ENCODE data around the gene MED10. TPM values are rescaled to one million over a fixed set of nuclear protein-coding genes. Genes with fewer than 3 reads are reported as not detected.
"Not testable (repeated sequence)": the region's sequence is repeated elsewhere in the genome, so short reads cannot be mapped to it uniquely, and the experiment has no call there.

MED10 gene
- polyA plus RNA-seq, 3 donors from 2014 or later = 115 to 161 (median 116) TPM

DNA sequence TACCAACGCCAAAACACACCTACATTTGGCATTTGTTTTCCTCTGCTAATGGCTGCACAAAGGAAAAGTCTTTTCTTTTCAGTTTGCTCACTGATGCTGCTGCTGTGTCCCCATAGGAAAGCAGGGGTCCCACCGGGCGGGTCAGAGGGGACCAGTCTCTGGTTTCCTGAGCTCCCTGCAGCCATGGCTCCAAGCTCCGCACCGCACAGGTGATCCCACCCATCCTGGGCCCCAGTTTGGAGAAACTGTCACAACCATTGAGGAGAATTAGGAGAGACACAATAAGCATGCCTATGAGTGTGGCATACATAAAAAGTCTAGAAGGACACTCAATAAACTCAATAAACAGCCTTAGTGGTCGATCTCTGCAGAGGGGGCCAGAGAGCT, 19.9 kb downstream of the MED10 start:
- peaks cover 0 to 2% (median 0%) of the 10 kb centered on the region in 6 donors for H3K9me3 Mint-ChIP-seq
- DNase-seq = no peak
- H3K27me3 Mint-ChIP-seq (ENCODE audit: low read depth in 3 of 3) = peaks cover 0 to 2% (median 0%) of the 10 kb centered on the region in 3 donors
- H3K27ac Mint-ChIP-seq = no peak overlapping the region
- H3K4me1 Mint-ChIP-seq = peaks cover 9 to 13% of the 10 kb centered on the region in 2 donors
- peaks cover 10 to 38% (median 33%) of the 10 kb centered on the region in 3 donors for H3K36me3 Mint-ChIP-seq
- no peak overlapping the region for H3K4me3 Mint-ChIP-seq

GRCh38 chr5:6357817-6358433, 20.4 kb downstream of the MED10 start:
- not testable (repeated sequence) for DNase-seq; H3K9me3 Mint-ChIP-seq; H3K27ac Mint-ChIP-seq; H3K4me3 Mint-ChIP-seq; H3K27me3 Mint-ChIP-seq (ENCODE audit: low read depth in 3 of 3)
- peaks cover 10 to 38% (median 32%) of the 10 kb centered on the region in 3 donors for H3K36me3 Mint-ChIP-seq
- peaks cover 9 to 13% of the 10 kb centered on the region in 2 donors for H3K4me1 Mint-ChIP-seq

GRCh38 chr5:6356578-6357164, 21.7 kb downstream of the MED10 start:
- H3K27me3 Mint-ChIP-seq (ENCODE audit: low read depth in 3 of 3) = peaks cover 0 to 2% (median 0%) of the 10 kb centered on the region in 3 donors
- no peak overlapping the region for H3K27ac Mint-ChIP-seq
- H3K36me3 Mint-ChIP-seq = peaks cover 6 to 35% (median 24%) of the 10 kb centered on the region in 3 donors
- peaks cover 0 to 2% (median 0%) of the 10 kb centered on the region in 6 donors for H3K9me3 Mint-ChIP-seq
- DNase-seq = no peak
- no peak overlapping the region for H3K4me3 Mint-ChIP-seq
- peaks cover 9 to 13% of the 10 kb centered on the region in 2 donors for H3K4me1 Mint-ChIP-seq

- Mint-ChIP-seq H3K9me3 (peaks cover 0 to 2% (median 0%) of the 10 kb centered on the region in 6 donors), H3K27me3 (ENCODE audit: low read depth in 3 of 3) (peaks cover 0 to 2% (median 0%) of the 10 kb centered on the region in 3 donors), H3K4me1 (peaks cover 7 to 12% of the 10 kb centered on the region in 2 donors), H3K27ac (no peak overlapping the region), H3K4me3 (no peak overlapping the region), H3K36me3 (peaks cover 6 to 28% (median 18%) of the 10 kb centered on the region in 3 donors)
- DNase-seq = no peak
Observed at GRCh38 chr5:6355294-6355693, 23.1 kb downstream of the MED10 start.

GRCh38 chr5:6354848-6355247, 23.5 kb downstream of the MED10 start:
- H3K4me1 Mint-ChIP-seq = peaks cover 3 to 7% of the 10 kb centered on the region in 2 donors
- H3K9me3 Mint-ChIP-seq = peaks cover 0 to 2% (median 0%) of the 10 kb centered on the region in 6 donors
- H3K27ac Mint-ChIP-seq = no peak overlapping the region
- H3K4me3 Mint-ChIP-seq = no peak overlapping the region
- DNase-seq = no peak
- peaks cover 0 to 2% (median 0%) of the 10 kb centered on the region in 3 donors for H3K27me3 Mint-ChIP-seq (ENCODE audit: low read depth in 3 of 3)
- peaks cover 6 to 27% (median 18%) of the 10 kb centered on the region in 3 donors for H3K36me3 Mint-ChIP-seq

DNA sequence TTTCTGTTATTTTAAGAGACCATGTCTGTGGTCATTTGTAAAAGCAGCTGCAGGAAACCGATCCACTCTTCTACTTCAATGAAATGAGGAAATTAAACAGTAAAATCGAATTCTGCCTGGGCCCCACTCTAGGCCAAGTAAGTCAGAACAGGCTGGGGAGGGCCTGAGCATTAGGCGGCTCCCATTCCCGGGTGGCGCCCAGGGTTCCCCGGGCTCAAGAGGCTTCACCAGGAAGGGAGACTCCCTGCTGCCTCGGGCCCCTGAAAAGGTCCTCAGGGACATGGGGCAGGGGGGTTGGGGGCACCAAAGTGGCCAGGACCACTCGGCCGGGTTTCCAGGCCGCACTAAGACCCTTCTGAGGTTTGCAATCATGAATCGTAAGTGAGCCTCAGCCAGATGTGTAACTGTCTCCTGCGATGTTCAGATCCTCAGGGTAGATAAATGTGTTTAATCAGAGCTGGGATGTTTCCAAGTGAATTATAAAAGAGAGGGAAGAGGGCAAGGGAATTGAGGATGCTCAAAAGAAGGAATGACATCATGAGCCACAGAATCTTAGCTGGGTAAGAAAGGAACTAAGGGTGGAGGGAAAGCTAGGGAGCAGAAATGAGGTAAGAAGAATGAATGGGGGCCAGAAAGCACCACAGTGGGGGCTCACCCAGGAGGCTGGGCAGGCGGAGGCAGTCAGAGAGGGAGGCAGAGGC, 24.6 kb downstream of the MED10 start:
- Mint-ChIP-seq H3K4me1 (no peaks in the 10 kb centered on the region), H3K4me3 (no peak overlapping the region), H3K36me3 (peaks cover 5 to 22% (median 17%) of the 10 kb centered on the region in 3 donors), H3K27ac (peak overlapping the region in 1 of 6 donors; percentile 44), H3K9me3 (peaks cover 0 to 2% (median 0%) of the 10 kb centered on the region in 6 donors), H3K27me3 (ENCODE audit: low read depth in 3 of 3) (peaks cover 0 to 2% (median 0%) of the 10 kb centered on the region in 3 donors)
- no peak for DNase-seq

DNA sequence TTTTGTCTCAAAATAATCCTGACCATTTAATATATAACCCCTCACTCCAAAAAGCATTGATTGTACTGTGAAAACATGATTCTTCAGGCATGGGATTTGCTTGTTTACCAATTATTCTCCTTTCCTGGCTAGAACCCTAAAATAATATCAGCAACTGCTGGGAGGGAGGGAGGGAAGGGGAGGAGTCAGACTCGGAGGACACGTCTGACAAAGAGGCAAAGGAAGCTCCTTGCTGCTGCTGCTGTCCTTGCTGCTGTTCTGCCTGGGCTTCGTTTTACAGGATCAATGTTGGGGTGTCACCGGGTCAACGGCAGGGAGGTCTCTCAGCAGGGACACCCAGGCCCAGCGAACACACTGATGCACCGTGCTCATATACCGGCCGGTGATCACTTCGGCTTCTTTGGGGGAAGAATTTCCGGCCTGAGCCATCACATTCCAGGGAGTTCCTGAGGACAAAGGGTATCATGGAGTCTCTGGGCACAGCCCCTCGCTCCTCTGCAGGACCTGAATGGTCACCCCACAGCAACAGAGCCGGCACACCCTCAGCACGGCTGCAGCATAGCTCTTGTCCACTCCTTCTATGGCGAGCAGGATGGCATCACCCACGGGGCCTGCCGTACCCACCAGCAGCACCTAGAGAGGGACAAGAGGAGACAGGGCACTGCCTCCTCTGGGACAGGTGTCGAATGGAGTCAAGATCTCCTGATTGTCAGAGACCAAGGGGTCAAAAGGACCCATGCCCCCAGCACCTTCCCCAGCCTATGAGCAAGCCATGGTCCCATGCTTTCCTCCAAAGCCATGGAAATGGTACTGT, 27.9 kb downstream of the MED10 start:
- H3K27ac Mint-ChIP-seq = no peak overlapping the region
- DNase-seq = no peak
- peaks cover 0 to 6% (median 4%) of the 10 kb centered on the region in 3 donors for H3K36me3 Mint-ChIP-seq
- peaks cover 0 to 2% (median 0%) of the 10 kb centered on the region in 6 donors for H3K9me3 Mint-ChIP-seq
- peaks cover 1 to 4% (median 2%) of the 10 kb centered on the region in 3 donors for H3K27me3 Mint-ChIP-seq (ENCODE audit: low read depth in 3 of 3)
- no peak overlapping the region for H3K4me3 Mint-ChIP-seq
- no peaks in the 10 kb centered on the region for H3K4me1 Mint-ChIP-seq

- Mint-ChIP-seq H3K36me3 (peaks cover 0 to 6% (median 4%) of the 10 kb centered on the region in 3 donors), H3K9me3 (peaks cover 0 to 2% (median 0%) of the 10 kb centered on the region in 6 donors), H3K4me3 (no peak overlapping the region), H3K27me3 (ENCODE audit: low read depth in 3 of 3) (peaks cover 1 to 2% (median 2%) of the 10 kb centered on the region in 3 donors), H3K4me1 (no peaks in the 10 kb centered on the region), H3K27ac (no peak overlapping the region)
- DNase-seq = no peak
Observed at GRCh38 chr5:6349387-6349786, 29.0 kb downstream of the MED10 start.

- no peaks in the 10 kb centered on the region for H3K9me3 Mint-ChIP-seq
- H3K27ac Mint-ChIP-seq = no peak overlapping the region
- no peak for DNase-seq
- H3K27me3 Mint-ChIP-seq (ENCODE audit: low read depth in 3 of 3) = peaks cover 1 to 2% (median 2%) of the 10 kb centered on the region in 3 donors
- H3K36me3 Mint-ChIP-seq = peaks cover 0 to 6% (median 4%) of the 10 kb centered on the region in 3 donors
- no peak overlapping the region for H3K4me3 Mint-ChIP-seq
- H3K4me1 Mint-ChIP-seq = no peaks in the 10 kb centered on the region
Observed at GRCh38 chr5:6348476-6349000, 29.8 kb downstream of the MED10 start.

GRCh38 chr5:6347673-6348072, 30.7 kb downstream of the MED10 start:
- no peaks in the 10 kb centered on the region for H3K9me3 Mint-ChIP-seq
- no peak overlapping the region for H3K27ac Mint-ChIP-seq
- no peak for DNase-seq
- no peak overlapping the region for H3K4me3 Mint-ChIP-seq
- H3K4me1 Mint-ChIP-seq = no peaks in the 10 kb centered on the region
- H3K36me3 Mint-ChIP-seq = peaks cover 0 to 6% (median 0%) of the 10 kb centered on the region in 3 donors
- H3K27me3 Mint-ChIP-seq (ENCODE audit: low read depth in 3 of 3) = peaks cover 1 to 2% (median 2%) of the 10 kb centered on the region in 3 donors

DNA sequence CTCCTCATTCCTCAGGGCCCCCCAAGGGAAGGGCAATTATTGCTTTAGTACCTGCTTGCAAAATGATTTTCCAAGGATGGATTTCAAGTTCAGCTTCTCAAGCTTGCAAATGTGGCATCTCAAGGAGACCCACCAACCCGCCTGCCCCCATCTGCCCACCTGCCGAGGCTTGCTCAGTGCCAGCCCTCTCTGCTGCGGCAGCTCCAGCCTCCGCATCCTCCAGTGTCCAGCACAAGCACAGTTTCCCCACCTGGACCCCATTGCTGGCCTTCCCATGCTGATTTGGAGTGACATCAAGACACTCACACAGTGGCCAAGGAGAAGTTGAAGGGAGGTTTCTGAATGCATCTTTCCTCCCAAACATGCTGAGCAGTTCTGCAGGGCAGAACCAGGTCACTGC, 31.2 kb downstream of the MED10 start:
- no peak overlapping the region for H3K4me3 Mint-ChIP-seq

DNA sequence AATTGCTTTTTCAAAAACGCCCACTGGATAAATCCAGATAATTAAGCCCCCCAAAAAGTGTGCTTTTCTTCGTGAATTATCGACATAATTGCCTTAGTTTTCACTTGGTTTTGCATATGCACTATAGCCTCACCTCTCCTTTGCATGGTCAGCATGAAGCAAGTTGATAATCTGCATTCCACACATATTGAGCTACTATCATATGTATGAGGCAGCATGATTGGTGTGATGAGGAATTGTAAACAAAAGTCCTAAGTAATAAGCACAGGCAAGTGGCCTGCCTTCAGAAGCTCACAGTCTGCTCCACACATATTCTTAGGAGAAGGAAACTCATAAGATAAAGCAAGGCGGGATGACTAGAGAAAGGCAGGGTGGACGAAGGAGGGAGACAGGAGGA, 33.8 kb downstream of the MED10 start:
- peaks cover 3 to 4% (median 4%) of the 10 kb centered on the region in 3 donors for H3K27me3 Mint-ChIP-seq (ENCODE audit: low read depth in 3 of 3)
- no peak overlapping the region for H3K4me3 Mint-ChIP-seq
- DNase-seq = no peak
- H3K4me1 Mint-ChIP-seq = no peaks in the 10 kb centered on the region
- no peaks in the 10 kb centered on the region for H3K36me3 Mint-ChIP-seq
- H3K9me3 Mint-ChIP-seq = no peaks in the 10 kb centered on the region
- no peak overlapping the region for H3K27ac Mint-ChIP-seq

More for the DNA sequence above, 31.2 kb downstream of the MED10 start:
- DNase-seq = no peak
- peaks cover 0 to 1% (median 0%) of the 10 kb centered on the region in 3 donors for H3K36me3 Mint-ChIP-seq
- H3K4me1 Mint-ChIP-seq = no peaks in the 10 kb centered on the region
- H3K27ac Mint-ChIP-seq = peak overlapping the region in 1 of 6 donors; percentile 12
- peaks cover 2 to 3% (median 2%) of the 10 kb centered on the region in 3 donors for H3K27me3 Mint-ChIP-seq (ENCODE audit: low read depth in 3 of 3)
- H3K9me3 Mint-ChIP-seq = no peaks in the 10 kb centered on the region

DNA sequence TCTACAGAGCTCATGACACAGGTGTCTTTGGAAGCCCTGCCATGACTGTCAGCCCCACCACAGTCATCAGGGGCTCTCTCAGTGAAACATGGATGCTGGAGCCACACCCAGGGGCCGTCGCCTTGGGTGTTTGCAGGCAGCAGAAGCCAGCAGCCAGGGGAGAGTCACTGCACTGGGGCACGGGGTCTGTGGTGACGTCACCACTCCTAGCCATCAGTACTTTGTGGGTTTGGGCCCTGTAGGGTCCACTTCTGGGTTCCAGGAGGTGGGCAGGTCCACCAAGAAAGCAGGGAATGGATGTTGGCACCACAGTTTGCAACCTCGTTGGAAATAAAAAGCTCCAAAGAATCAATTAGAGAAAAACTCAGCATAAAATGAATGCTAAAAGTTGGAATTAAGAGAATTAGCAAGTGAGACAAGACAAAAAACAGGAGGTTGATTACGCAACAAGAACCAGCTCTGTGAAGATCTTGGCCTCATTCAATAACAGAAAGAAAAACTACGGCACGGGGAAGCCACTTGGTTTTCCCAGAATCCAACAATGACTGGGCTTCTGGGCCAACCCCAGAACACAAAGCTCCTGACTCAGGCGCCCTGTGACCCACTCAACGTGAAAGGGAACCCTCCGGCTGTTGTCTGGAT, 34.3 kb downstream of the MED10 start:
- no peak overlapping the region for H3K4me3 Mint-ChIP-seq
- H3K27ac Mint-ChIP-seq = no peak overlapping the region
- peaks cover 3 to 4% (median 4%) of the 10 kb centered on the region in 3 donors for H3K27me3 Mint-ChIP-seq (ENCODE audit: low read depth in 3 of 3)
- no peaks in the 10 kb centered on the region for H3K9me3 Mint-ChIP-seq
- DNase-seq = no peak
- no peaks in the 10 kb centered on the region for H3K36me3 Mint-ChIP-seq
- H3K4me1 Mint-ChIP-seq = no peaks in the 10 kb centered on the region
